ENCODE results near the gene SFTPB. TPM values are rescaled to one million over a fixed set of nuclear protein-coding genes. Genes with fewer than 3 reads are reported as not detected.

The SFTPB gene
- total RNA-seq, 4 donors from 2014 or later = not detected

- intact Hi-C loops (cut with DNase I; ENCODE audit: low total_unique reads) = no loop called here
- WGBS, 2 donors = 70 to 86% methylated on average over 8 of the region's 8 CpGs
- DNase-seq (ENCODE audit: low spot score in 2 of 2) = peak in 1 of 2 donors; percentile 23
- no peak overlapping the region for H3K4me3 ChIP-seq (ENCODE audit: low read depth, poor library complexity, severe bottlenecking)
- no peak for TF ChIP-seq CTCF (IDR thresholded peaks at IDR 0.05)
- TF ChIP-seq POLR2A (IDR thresholded peaks at IDR 0.05) = no peak
These were observed 30.9 kb upstream of the SFTPB start for GRCh38 chr2:85698880-85699254.

GRCh38 chr2:85698184-85698879, 30.3 kb upstream of the SFTPB start:
- no peak overlapping the region for H3K4me3 ChIP-seq (ENCODE audit: low read depth, poor library complexity, severe bottlenecking)
- intact Hi-C loops (cut with DNase I; ENCODE audit: low total_unique reads) = no loop called here
- TF ChIP-seq CTCF (IDR thresholded peaks at IDR 0.05) = no peak
- TF ChIP-seq POLR2A (IDR thresholded peaks at IDR 0.05) = no peak
- peak in 1 of 2 donors; percentile 75 for DNase-seq (ENCODE audit: low spot score in 2 of 2)
- 76% methylated on average over 10 to 11 of the region's 11 CpGs for WGBS, 2 donors

- no peak overlapping the region for H3K4me3 ChIP-seq (ENCODE audit: low read depth, poor library complexity, severe bottlenecking)
- intact Hi-C loops (cut with DNase I; ENCODE audit: low total_unique reads) = no loop called here
- TF ChIP-seq POLR2A (IDR thresholded peaks at IDR 0.05) (no peak), CTCF (IDR thresholded peaks at IDR 0.05) (no peak)
- 33 to 60% methylated on average over 2 of the region's 2 CpGs for WGBS, 2 donors
- DNase-seq (ENCODE audit: low spot score in 2 of 2) = no peak
These were observed 29.7 kb upstream of the SFTPB start for GRCh38 chr2:85697716-85698115.

- DNase-seq (ENCODE audit: low spot score in 2 of 2) = peak in 1 of 2 donors; percentile 65
- no peak for TF ChIP-seq POLR2A (IDR thresholded peaks at IDR 0.05)
- TF ChIP-seq CTCF (IDR thresholded peaks at IDR 0.05) = no peak
- H3K4me3 ChIP-seq (ENCODE audit: low read depth, poor library complexity, severe bottlenecking) = no peak overlapping the region
- intact Hi-C loops (cut with DNase I; ENCODE audit: low total_unique reads) = no loop called here
- WGBS, 2 donors = 90 to 100% methylated on average over 1 to 2 of the region's 3 CpGs
These were observed 29.1 kb upstream of the SFTPB start for GRCh38 chr2:85697096-85697495.

- WGBS, 2 donors = 85 to 92% methylated on average over 9 to 11 of the region's 12 CpGs
- intact Hi-C loops (cut with DNase I; ENCODE audit: low total_unique reads) = no loop called here
- peak in 1 of 2 donors; percentile 53 for DNase-seq (ENCODE audit: low spot score in 2 of 2)
- no peak for TF ChIP-seq POLR2A (IDR thresholded peaks at IDR 0.05)
- no peak for TF ChIP-seq CTCF (IDR thresholded peaks at IDR 0.05)
- H3K4me3 ChIP-seq (ENCODE audit: low read depth, poor library complexity, severe bottlenecking) = no peak overlapping the region
These were observed 28.0 kb upstream of the SFTPB start for GRCh38 chr2:85695691-85696668.
